Mucosa of descending colon (tissue), 3 donors: ENCODE data around the gene MKKS. TPM values are rescaled to one million over a fixed set of nuclear protein-coding genes. Genes with fewer than 3 reads are reported as not detected.

Experiments
- ATAC-seq: fragments of 200-7000 bp; cut with Tn5 transposase; one replicate; pipeline ENCODE4 v1.9.1; 2020; ENCODE audit warnings: mild to moderate bottlenecking, moderate library complexity
- DNase-seq, 3 donors: peaks; one replicate each; pipeline ENCODE4 v3.0.0-alpha.2; 2020
- H3K36me3 ChIP-seq: fragments of 200-600 bp; one replicate; pipeline ENCODE4 v1.8.0; 2021; ENCODE audit warnings: low read depth, mild to moderate bottlenecking
- H3K4me1 ChIP-seq: fragments of 200-600 bp; one replicate; pipeline ENCODE4 v1.8.0; 2021; ENCODE audit warnings: low read depth, mild to moderate bottlenecking
- H3K4me3 ChIP-seq: fragments of 200-600 bp; one replicate; pipeline ENCODE4 v1.8.0; 2021; ENCODE audit warnings: mild to moderate bottlenecking
- H3K9me3 ChIP-seq: fragments of 200-600 bp; one replicate; pipeline ENCODE4 v1.8.0; 2021; ENCODE audit warnings: mild to moderate bottlenecking
- CTCF ChIP-seq: fragments of 200-600 bp; IDR thresholded peaks from one replicate; pipeline ENCODE4 v1.8.0; 2022; ENCODE audit warnings: antibody characterized with exemption, mild to moderate bottlenecking
- intact Hi-C, 2 donors: fragments of 100-400 bp; cut with DNase I in 1 of 2; cut with micrococcal nuclease in 1 of 2; formaldehyde crosslinking; loops; one replicate each; pipeline versions ENCODE4 v1.11.0 to v1.11.1; 2022; cut with DNase I, micrococcal nuclease
- total RNA-seq, 3 donors: library from RNA; stranded (reverse); fragmentation: NEBNext Ultra II Directional in 2 of 3; extraction: Animal tissue kit (Norgen Biotek cat#: 25700) in 2 of 3; gene quantifications; one replicate each; pipeline versions ENCODE4 v1.2.1 to v1.2.4, GENCODE V29; 2021 to 2023
- donor health status: DM: no; HTN: no; CAD: no; lungs with moderate emphysema.
- donor health status: DM: no; HTN: no; CAD: no.
- donor health status: DM: no; HTN: yes; CAD: no.

Gene MKKS
- total RNA-seq, 3 donors from 2014 or later = 21.1 to 30.0 (median 28.2) TPM

- Histone ChIP-seq H3K36me3 (no peaks in the 10 kb centered on the region), H3K9me3 (no peaks in the 10 kb centered on the region), H3K4me3 (no peak overlapping the region), H3K4me1 (no peaks in the 10 kb centered on the region)
- TF ChIP-seq CTCF = no peak
- DNase-seq = no peak
- no peak for ATAC-seq
- intact Hi-C loops = no loop called here
These were observed 73.1 kb downstream of the MKKS start for GRCh38 chr20:10360878-10361277.

GRCh38 chr20:10359621-10360040 is 74.4 kb downstream of the MKKS start:
- H3K4me1 ChIP-seq = no peaks in the 10 kb centered on the region
- no peaks in the 10 kb centered on the region for H3K36me3 ChIP-seq
- no peaks in the 10 kb centered on the region for H3K9me3 ChIP-seq
- TF ChIP-seq CTCF = no peak
- no peak for ATAC-seq
- DNase-seq = no peak
- H3K4me3 ChIP-seq = no peak overlapping the region
- intact Hi-C loops = no loop called here

- Histone ChIP-seq H3K4me3 (no peak overlapping the region), H3K9me3 (no peaks in the 10 kb centered on the region), H3K36me3 (no peaks in the 10 kb centered on the region), H3K4me1 (no peaks in the 10 kb centered on the region)
- intact Hi-C loops = no loop called here
- TF ChIP-seq CTCF = no peak
- no peak for DNase-seq
- no peak for ATAC-seq
These were observed 76.0 kb downstream of the MKKS start for GRCh38 chr20:10357974-10358373.

GRCh38 chr20:10357061-10357708 is 76.8 kb downstream of the MKKS start:
- Histone ChIP-seq H3K4me1 (no peaks in the 10 kb centered on the region), H3K36me3 (no peaks in the 10 kb centered on the region), H3K9me3 (no peaks in the 10 kb centered on the region), H3K4me3 (no peak overlapping the region)
- intact Hi-C loops = no loop called here
- no peak for TF ChIP-seq CTCF
- DNase-seq = no peak
- no peak for ATAC-seq

- ATAC-seq (no peak), DNase-seq (no peak)
- Histone ChIP-seq H3K4me1 (no peaks in the 10 kb centered on the region), H3K4me3 (no peak overlapping the region), H3K9me3 (no peaks in the 10 kb centered on the region), H3K36me3 (no peaks in the 10 kb centered on the region)
- no peak for TF ChIP-seq CTCF
- intact Hi-C loops = no loop called here
These were observed 77.4 kb downstream of the MKKS start for GRCh38 chr20:10356628-10357027.
